ENCODE results near the gene GRIK4. TPM values are rescaled to one million over a fixed set of nuclear protein-coding genes. Genes with fewer than 3 reads are reported as not detected.

The GRIK4 gene
- total RNA-seq, 1 donor from 2014 or later, result not detected

- intact Hi-C loops (cut with micrococcal nuclease), result no loop called here
- Mint-ChIP-seq H3K27me3 (ENCODE audit: low read depth) (peaks cover 7% of the 10 kb centered on the region), H3K4me3 (ENCODE audit: low read depth) (no peak overlapping the region), H3K9me3 (no peaks in the 10 kb centered on the region), H3K4me1 (ENCODE audit: low read depth) (peaks cover 14% of the 10 kb centered on the region), H3K27ac (no peak overlapping the region), H3K36me3 (ENCODE audit: low read depth) (no peaks in the 10 kb centered on the region)
- no peak for DNase-seq (ENCODE audit: low spot score)
Measured at GRCh38 chr11:120840661-120841060, 329.1 kb downstream of the GRIK4 start.

- no peaks in the 10 kb centered on the region for H3K9me3 Mint-ChIP-seq
- peaks cover 11% of the 10 kb centered on the region for H3K4me1 Mint-ChIP-seq (ENCODE audit: low read depth)
- no peak for DNase-seq (ENCODE audit: low spot score)
- no peak overlapping the region for H3K4me3 Mint-ChIP-seq (ENCODE audit: low read depth)
- no peaks in the 10 kb centered on the region for H3K36me3 Mint-ChIP-seq (ENCODE audit: low read depth)
- intact Hi-C loops (cut with micrococcal nuclease), result no loop called here
- H3K27ac Mint-ChIP-seq, result no peak overlapping the region
- peaks cover 5% of the 10 kb centered on the region for H3K27me3 Mint-ChIP-seq (ENCODE audit: low read depth)
Measured at GRCh38 chr11:120841074-120841473, 329.5 kb downstream of the GRIK4 start.

- no peaks in the 10 kb centered on the region for H3K9me3 Mint-ChIP-seq
- H3K27ac Mint-ChIP-seq, result no peak overlapping the region
- no peak for DNase-seq (ENCODE audit: low spot score)
- peaks cover 3% of the 10 kb centered on the region for H3K27me3 Mint-ChIP-seq (ENCODE audit: low read depth)
- H3K4me1 Mint-ChIP-seq (ENCODE audit: low read depth), result peaks cover 6% of the 10 kb centered on the region
- no peaks in the 10 kb centered on the region for H3K36me3 Mint-ChIP-seq (ENCODE audit: low read depth)
- intact Hi-C loops (cut with micrococcal nuclease), result no loop called here
- no peak overlapping the region for H3K4me3 Mint-ChIP-seq (ENCODE audit: low read depth)
Measured at GRCh38 chr11:120842195-120842594, 330.6 kb downstream of the GRIK4 start.

- Mint-ChIP-seq H3K27me3 (ENCODE audit: low read depth) (peaks cover 5% of the 10 kb centered on the region), H3K4me3 (ENCODE audit: low read depth) (no peak overlapping the region), H3K27ac (no peak overlapping the region), H3K9me3 (no peaks in the 10 kb centered on the region), H3K36me3 (ENCODE audit: low read depth) (no peaks in the 10 kb centered on the region), H3K4me1 (ENCODE audit: low read depth) (no peaks in the 10 kb centered on the region)
- intact Hi-C loops (cut with micrococcal nuclease), result no loop called here
- DNase-seq (ENCODE audit: low spot score), result no peak
Measured at GRCh38 chr11:120853435-120853834, 341.9 kb downstream of the GRIK4 start.

GRCh38 chr11:120854988-120855387 lies 343.4 kb downstream of the GRIK4 start:
- Mint-ChIP-seq H3K4me1 (ENCODE audit: low read depth) (no peaks in the 10 kb centered on the region), H3K36me3 (ENCODE audit: low read depth) (no peaks in the 10 kb centered on the region), H3K9me3 (no peaks in the 10 kb centered on the region), H3K27me3 (ENCODE audit: low read depth) (no peaks in the 10 kb centered on the region), H3K27ac (no peak overlapping the region), H3K4me3 (ENCODE audit: low read depth) (no peak overlapping the region)
- intact Hi-C loops (cut with micrococcal nuclease), result no loop called here
- no peak for DNase-seq (ENCODE audit: low spot score)

- Mint-ChIP-seq H3K27me3 (ENCODE audit: low read depth) (no peaks in the 10 kb centered on the region), H3K36me3 (ENCODE audit: low read depth) (no peaks in the 10 kb centered on the region), H3K4me1 (ENCODE audit: low read depth) (no peaks in the 10 kb centered on the region), H3K9me3 (no peaks in the 10 kb centered on the region), H3K4me3 (ENCODE audit: low read depth) (no peak overlapping the region), H3K27ac (no peak overlapping the region)
- intact Hi-C loops (cut with micrococcal nuclease), result no loop called here
- DNase-seq (ENCODE audit: low spot score), result no peak
Measured at GRCh38 chr11:120857508-120857907, 346.0 kb downstream of the GRIK4 start.

GRCh38 chr11:120858740-120859139 lies 347.2 kb downstream of the GRIK4 start:
- intact Hi-C loops (cut with micrococcal nuclease), result no loop called here
- Mint-ChIP-seq H3K36me3 (ENCODE audit: low read depth) (no peaks in the 10 kb centered on the region), H3K27ac (no peak overlapping the region), H3K4me1 (ENCODE audit: low read depth) (no peaks in the 10 kb centered on the region), H3K4me3 (ENCODE audit: low read depth) (no peak overlapping the region), H3K9me3 (no peaks in the 10 kb centered on the region), H3K27me3 (ENCODE audit: low read depth) (no peaks in the 10 kb centered on the region)
- DNase-seq (ENCODE audit: low spot score), result no peak

GRCh38 chr11:120859552-120860295 lies 348.2 kb downstream of the GRIK4 start:
- DNase-seq (ENCODE audit: low spot score), result no peak
- H3K27me3 Mint-ChIP-seq (ENCODE audit: low read depth), result no peaks in the 10 kb centered on the region
- H3K4me3 Mint-ChIP-seq (ENCODE audit: low read depth), result no peak overlapping the region
- intact Hi-C loops (cut with micrococcal nuclease), result no loop called here
- no peak overlapping the region for H3K27ac Mint-ChIP-seq
- H3K36me3 Mint-ChIP-seq (ENCODE audit: low read depth), result no peaks in the 10 kb centered on the region
- no peaks in the 10 kb centered on the region for H3K9me3 Mint-ChIP-seq
- H3K4me1 Mint-ChIP-seq (ENCODE audit: low read depth), result no peaks in the 10 kb centered on the region

- intact Hi-C loops (cut with micrococcal nuclease), result no loop called here
- Mint-ChIP-seq H3K27me3 (ENCODE audit: low read depth) (peaks cover 6% of the 10 kb centered on the region), H3K36me3 (ENCODE audit: low read depth) (no peaks in the 10 kb centered on the region), H3K4me3 (ENCODE audit: low read depth) (no peak overlapping the region), H3K4me1 (ENCODE audit: low read depth) (no peaks in the 10 kb centered on the region), H3K27ac (no peak overlapping the region), H3K9me3 (no peaks in the 10 kb centered on the region)
- no peak for DNase-seq (ENCODE audit: low spot score)
Measured at GRCh38 chr11:120863359-120863758, 351.8 kb downstream of the GRIK4 start.

GRCh38 chr11:120867024-120867423 lies 355.5 kb downstream of the GRIK4 start:
- intact Hi-C loops (cut with micrococcal nuclease), result no loop called here
- no peaks in the 10 kb centered on the region for H3K4me1 Mint-ChIP-seq (ENCODE audit: low read depth)
- DNase-seq (ENCODE audit: low spot score), result no peak

GRCh38 chr11:120867531-120867930 lies 356.0 kb downstream of the GRIK4 start:
- H3K4me3 Mint-ChIP-seq (ENCODE audit: low read depth), result no peak overlapping the region
- intact Hi-C loops (cut with micrococcal nuclease), result no loop called here
- H3K4me1 Mint-ChIP-seq (ENCODE audit: low read depth), result no peaks in the 10 kb centered on the region
- H3K27ac Mint-ChIP-seq, result no peak overlapping the region
- DNase-seq (ENCODE audit: low spot score), result no peak
- peaks cover 10% of the 10 kb centered on the region for H3K27me3 Mint-ChIP-seq (ENCODE audit: low read depth)
- H3K36me3 Mint-ChIP-seq (ENCODE audit: low read depth), result no peaks in the 10 kb centered on the region
- H3K9me3 Mint-ChIP-seq, result no peaks in the 10 kb centered on the region

More at GRCh38 chr11:120867024-120867423, 355.5 kb downstream of the GRIK4 start:
- Mint-ChIP-seq H3K36me3 (ENCODE audit: low read depth) (no peaks in the 10 kb centered on the region), H3K9me3 (no peaks in the 10 kb centered on the region), H3K27me3 (ENCODE audit: low read depth) (peaks cover 10% of the 10 kb centered on the region), H3K4me3 (ENCODE audit: low read depth) (no peak overlapping the region), H3K27ac (no peak overlapping the region)

- no peak for DNase-seq (ENCODE audit: low spot score)
- Mint-ChIP-seq H3K4me3 (ENCODE audit: low read depth) (no peak overlapping the region), H3K4me1 (ENCODE audit: low read depth) (no peaks in the 10 kb centered on the region), H3K27ac (no peak overlapping the region), H3K36me3 (ENCODE audit: low read depth) (no peaks in the 10 kb centered on the region), H3K27me3 (ENCODE audit: low read depth) (peaks cover 10% of the 10 kb centered on the region), H3K9me3 (no peaks in the 10 kb centered on the region)
- intact Hi-C loops (cut with micrococcal nuclease), result no loop called here
Measured at GRCh38 chr11:120867988-120868387, 356.4 kb downstream of the GRIK4 start.

GRCh38 chr11:120869097-120869496 lies 357.5 kb downstream of the GRIK4 start:
- Mint-ChIP-seq H3K27ac (no peak overlapping the region), H3K9me3 (no peaks in the 10 kb centered on the region), H3K4me3 (ENCODE audit: low read depth) (no peak overlapping the region), H3K27me3 (ENCODE audit: low read depth) (peaks cover 10% of the 10 kb centered on the region), H3K36me3 (ENCODE audit: low read depth) (no peaks in the 10 kb centered on the region), H3K4me1 (ENCODE audit: low read depth) (no peaks in the 10 kb centered on the region)
- intact Hi-C loops (cut with micrococcal nuclease), result no loop called here
- DNase-seq (ENCODE audit: low spot score), result no peak

Data from activated T-helper 2 cell treated with anti-CD3 and anti-CD28 coated beads, Interferon-gamma antibody, Interleukin-2, Interleukin-4, amounts not matched to agents 10 μg/mL and 5 μg/mL and 100 μg/mL, durations not matched to agents 14 hours and 24 hours and 36 hours (primary cell).